ENCODE results near the gene BGLAP. TPM values are rescaled to one million over a fixed set of nuclear protein-coding genes. Genes with fewer than 3 reads are reported as not detected.
A peak's percentile ranks its signal among the peaks of the same experiment; 100 is the strongest.

Gene BGLAP
- total RNA-seq, 1 donor from 2014 or later = 1.2 TPM

- Mint-ChIP-seq H3K4me1 (ENCODE audit: unreplicated experiment) (peaks cover 6% of the 10 kb centered on the region), H3K27me3 (ENCODE audit: unreplicated experiment) (peaks cover 1% of the 10 kb centered on the region), H3K4me3 (ENCODE audit: unreplicated experiment) (peak overlapping the region; percentile 42), H3K27ac (ENCODE audit: unreplicated experiment) (no peak overlapping the region), H3K36me3 (ENCODE audit: low read depth, unreplicated experiment) (peaks cover 51% of the 10 kb centered on the region), H3K9me3 (ENCODE audit: unreplicated experiment) (no peaks in the 10 kb centered on the region)
- TF ChIP-seq, protein P1, sequence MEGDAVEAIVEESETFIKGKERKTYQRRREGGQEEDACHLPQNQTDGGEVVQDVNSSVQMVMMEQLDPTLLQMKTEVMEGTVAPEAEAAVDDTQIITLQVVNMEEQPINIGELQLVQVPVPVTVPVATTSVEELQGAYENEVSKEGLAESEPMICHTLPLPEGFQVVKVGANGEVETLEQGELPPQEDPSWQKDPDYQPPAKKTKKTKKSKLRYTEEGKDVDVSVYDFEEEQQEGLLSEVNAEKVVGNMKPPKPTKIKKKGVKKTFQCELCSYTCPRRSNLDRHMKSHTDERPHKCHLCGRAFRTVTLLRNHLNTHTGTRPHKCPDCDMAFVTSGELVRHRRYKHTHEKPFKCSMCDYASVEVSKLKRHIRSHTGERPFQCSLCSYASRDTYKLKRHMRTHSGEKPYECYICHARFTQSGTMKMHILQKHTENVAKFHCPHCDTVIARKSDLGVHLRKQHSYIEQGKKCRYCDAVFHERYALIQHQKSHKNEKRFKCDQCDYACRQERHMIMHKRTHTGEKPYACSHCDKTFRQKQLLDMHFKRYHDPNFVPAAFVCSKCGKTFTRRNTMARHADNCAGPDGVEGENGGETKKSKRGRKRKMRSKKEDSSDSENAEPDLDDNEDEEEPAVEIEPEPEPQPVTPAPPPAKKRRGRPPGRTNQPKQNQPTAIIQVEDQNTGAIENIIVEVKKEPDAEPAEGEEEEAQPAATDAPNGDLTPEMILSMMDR (IDR thresholded peaks at IDR 0.05; ENCODE audit: unreplicated experiment) = no peak
- DNase-seq (ENCODE audit: low spot score) = no peak
Measured at GRCh38 chr1:156276532-156276931, 34.5 kb downstream of the BGLAP start.

GRCh38 chr1:156276966-156277381, 35.0 kb downstream of the BGLAP start:
- Mint-ChIP-seq H3K27ac (ENCODE audit: unreplicated experiment) (no peak overlapping the region), H3K36me3 (ENCODE audit: low read depth, unreplicated experiment) (peaks cover 47% of the 10 kb centered on the region), H3K27me3 (ENCODE audit: unreplicated experiment) (peaks cover 1% of the 10 kb centered on the region), H3K4me3 (ENCODE audit: unreplicated experiment) (peak overlapping the region; percentile 42), H3K4me1 (ENCODE audit: unreplicated experiment) (peaks cover 9% of the 10 kb centered on the region), H3K9me3 (ENCODE audit: unreplicated experiment) (no peaks in the 10 kb centered on the region)
- TF ChIP-seq, protein P1 (IDR thresholded peaks at IDR 0.05; ENCODE audit: unreplicated experiment) = no peak
- no peak for DNase-seq (ENCODE audit: low spot score)

GRCh38 chr1:156279837-156280236, 37.9 kb downstream of the BGLAP start:
- no peak for DNase-seq (ENCODE audit: low spot score)
- no peaks in the 10 kb centered on the region for H3K9me3 Mint-ChIP-seq (ENCODE audit: unreplicated experiment)
- peaks cover 3% of the 10 kb centered on the region for H3K27me3 Mint-ChIP-seq (ENCODE audit: unreplicated experiment)
- H3K4me3 Mint-ChIP-seq (ENCODE audit: unreplicated experiment) = no peak overlapping the region
- H3K36me3 Mint-ChIP-seq (ENCODE audit: low read depth, unreplicated experiment) = peaks cover 23% of the 10 kb centered on the region
- TF ChIP-seq, protein P1 (IDR thresholded peaks at IDR 0.05; ENCODE audit: unreplicated experiment) = no peak
- peaks cover 21% of the 10 kb centered on the region for H3K4me1 Mint-ChIP-seq (ENCODE audit: unreplicated experiment)
- no peak overlapping the region for H3K27ac Mint-ChIP-seq (ENCODE audit: unreplicated experiment)

DNA sequence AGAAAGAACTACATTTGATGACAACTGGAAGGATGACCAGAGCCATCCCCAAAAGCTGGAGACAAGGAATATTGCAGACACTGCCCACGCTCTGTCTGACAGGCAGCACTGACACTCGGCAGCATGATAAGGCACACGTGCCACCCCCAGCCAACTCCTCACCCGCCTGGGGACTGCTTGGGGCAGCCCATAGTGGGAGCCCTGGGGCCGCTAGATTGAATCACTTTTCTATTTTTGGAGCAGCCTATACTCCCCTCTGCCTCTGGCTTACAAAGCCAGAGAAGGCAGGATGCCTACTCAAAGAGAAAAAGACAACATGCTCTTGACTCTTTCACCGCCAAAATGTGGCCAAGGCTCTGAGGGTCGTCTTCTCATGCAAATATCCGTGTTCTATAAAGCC, 39.3 kb downstream of the BGLAP start:
- Mint-ChIP-seq H3K9me3 (ENCODE audit: unreplicated experiment) (no peaks in the 10 kb centered on the region), H3K27ac (ENCODE audit: unreplicated experiment) (no peak overlapping the region), H3K36me3 (ENCODE audit: low read depth, unreplicated experiment) (peaks cover 23% of the 10 kb centered on the region), H3K27me3 (ENCODE audit: unreplicated experiment) (peaks cover 4% of the 10 kb centered on the region), H3K4me1 (ENCODE audit: unreplicated experiment) (peaks cover 21% of the 10 kb centered on the region), H3K4me3 (ENCODE audit: unreplicated experiment) (peak overlapping the region; percentile 99)
- TF ChIP-seq, protein P1 (IDR thresholded peaks at IDR 0.05; ENCODE audit: unreplicated experiment) = no peak
- no peak for DNase-seq (ENCODE audit: low spot score)

- no peak for DNase-seq (ENCODE audit: low spot score)
- Mint-ChIP-seq H3K4me1 (ENCODE audit: unreplicated experiment) (peaks cover 21% of the 10 kb centered on the region), H3K36me3 (ENCODE audit: low read depth, unreplicated experiment) (peaks cover 19% of the 10 kb centered on the region), H3K9me3 (ENCODE audit: unreplicated experiment) (no peaks in the 10 kb centered on the region), H3K27me3 (ENCODE audit: unreplicated experiment) (peaks cover 4% of the 10 kb centered on the region), H3K4me3 (ENCODE audit: unreplicated experiment) (peak overlapping the region; percentile 99), H3K27ac (ENCODE audit: unreplicated experiment) (peak overlapping the region; percentile 92)
- TF ChIP-seq, protein P1 (IDR thresholded peaks at IDR 0.05; ENCODE audit: unreplicated experiment) = no peak
Measured at GRCh38 chr1:156281693-156282478, 39.9 kb downstream of the BGLAP start.
